ENCODE measurements around the gene PLEKHH2. TPM values are rescaled to one million over a fixed set of nuclear protein-coding genes. Genes with fewer than 3 reads are reported as not detected.

Gene PLEKHH2
- total and polyA plus RNA-seq, 12 donors = 1.9 to 18.3 (median 5.9) TPM

- TF ChIP-seq CTCF (IDR thresholded peaks at IDR 0.05) (no peak), POLR2A (IDR thresholded peaks at IDR 0.05) (no peak)
- Histone ChIP-seq H3K27ac (no peak overlapping the region), H3K4me3 (no peak overlapping the region), H3K9me3 (replicated peaks in 1 of 3) (no peaks in the 10 kb centered on the region), H3K27me3 (no peaks in the 10 kb centered on the region), H3K4me1 (replicated peaks in 1 of 2) (no peaks in the 10 kb centered on the region), H3K36me3 (replicated peaks in 1 of 2) (no peaks in the 10 kb centered on the region)
- no peak for DNase-seq
- WGBS, 4 donors = 64 to 92% (median 86%) methylated on average over 2 of the region's 2 CpGs
- intact Hi-C loops (cut with DNase I) = no loop called here
These were observed 100.8 kb downstream of the PLEKHH2 start for GRCh38 chr2:43737855-43738254.

- intact Hi-C loops (cut with DNase I) = no loop called here
- WGBS, 4 donors = 77 to 86% (median 79%) methylated on average over 2 of the region's 2 CpGs
- no peaks in the 10 kb centered on the region for H3K9me3 ChIP-seq (replicated peaks in 1 of 3)
These were observed 101.2 kb downstream of the PLEKHH2 start for GRCh38 chr2:43738257-43738656.

DNA sequence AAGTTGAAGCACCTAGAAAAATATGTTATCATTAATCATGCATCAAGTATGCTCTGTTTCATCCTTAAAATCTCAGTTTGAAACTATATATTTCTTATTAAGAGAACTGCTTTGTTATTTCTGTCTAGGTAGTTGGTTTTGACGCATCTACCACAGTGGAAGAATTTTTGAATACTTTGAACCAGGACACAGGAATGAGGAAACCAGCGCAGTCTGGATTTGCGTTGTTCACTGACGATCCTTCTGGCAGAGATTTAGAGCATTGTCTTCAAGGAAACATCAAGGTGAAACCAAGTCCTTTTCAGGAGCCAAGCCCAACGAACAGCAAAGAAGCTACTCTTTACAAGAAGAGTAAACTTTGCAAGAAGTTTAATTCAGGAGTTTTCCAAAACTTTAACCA lies 106.6 kb downstream of the PLEKHH2 start:
- Histone ChIP-seq H3K4me1 (replicated peaks in 1 of 2) (no peaks in the 10 kb centered on the region), H3K9me3 (replicated peaks in 1 of 3) (no peaks in the 10 kb centered on the region), H3K27me3 (no peaks in the 10 kb centered on the region), H3K36me3 (replicated peaks in 1 of 2) (no peaks in the 10 kb centered on the region), H3K27ac (no peak overlapping the region), H3K4me3 (no peak overlapping the region)
- intact Hi-C loops (cut with DNase I) = no loop called here
- no peak for DNase-seq
- TF ChIP-seq CTCF (IDR thresholded peaks at IDR 0.05) (no peak), POLR2A (IDR thresholded peaks at IDR 0.05) (no peak)
- WGBS, 4 donors = 83 to 92% (median 88%) methylated on average over 5 of the region's 5 CpGs

More at GRCh38 chr2:43738257-43738656, 101.2 kb downstream of the PLEKHH2 start:
- no peaks in the 10 kb centered on the region for H3K4me1 ChIP-seq (replicated peaks in 1 of 2)
- TF ChIP-seq CTCF (IDR thresholded peaks at IDR 0.05) = no peak
- no peak for TF ChIP-seq POLR2A (IDR thresholded peaks at IDR 0.05)
- DNase-seq = no peak
- no peaks in the 10 kb centered on the region for H3K27me3 ChIP-seq
- H3K36me3 ChIP-seq (replicated peaks in 1 of 2) = no peaks in the 10 kb centered on the region
- no peak overlapping the region for H3K27ac ChIP-seq
- H3K4me3 ChIP-seq = no peak overlapping the region

DNA sequence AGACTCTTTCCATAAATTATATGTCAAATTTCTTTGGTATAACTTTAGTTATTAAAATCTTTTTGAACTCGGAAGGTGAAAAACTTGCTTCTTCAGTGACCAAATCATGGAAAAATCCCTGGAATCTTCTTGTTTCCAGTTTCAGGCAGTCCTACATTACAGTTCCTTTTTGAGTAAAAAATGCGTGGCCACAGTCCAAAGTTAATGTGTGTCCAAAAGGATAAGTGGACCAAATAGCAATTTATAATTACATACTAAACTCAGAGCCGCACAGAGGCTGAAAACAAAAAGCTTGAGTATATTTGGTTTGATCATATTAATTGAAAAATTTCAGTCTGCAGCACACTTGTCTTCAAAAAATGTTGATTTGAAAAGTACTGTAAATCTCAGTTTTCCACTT lies 108.4 kb downstream of the PLEKHH2 start:
- no peaks in the 10 kb centered on the region for H3K9me3 ChIP-seq (replicated peaks in 1 of 3)
- no peak for DNase-seq
- no peaks in the 10 kb centered on the region for H3K27me3 ChIP-seq
- intact Hi-C loops (cut with DNase I) = no loop called here
- WGBS, 4 donors = 62 to 75% (median 65%) methylated on average over 3 of the region's 3 CpGs
- H3K4me3 ChIP-seq = no peak overlapping the region
- H3K27ac ChIP-seq = peak overlapping the region in 1 of 5 donors; percentile 45
- no peaks in the 10 kb centered on the region for H3K4me1 ChIP-seq (replicated peaks in 1 of 2)
- no peaks in the 10 kb centered on the region for H3K36me3 ChIP-seq (replicated peaks in 1 of 2)
- TF ChIP-seq POLR2A (IDR thresholded peaks at IDR 0.05) (no peak), CTCF (IDR thresholded peaks at IDR 0.05) (no peak)

All from adrenal gland (tissue), 12 donors.